ENCODE results near the gene PLK3.

DNA sequence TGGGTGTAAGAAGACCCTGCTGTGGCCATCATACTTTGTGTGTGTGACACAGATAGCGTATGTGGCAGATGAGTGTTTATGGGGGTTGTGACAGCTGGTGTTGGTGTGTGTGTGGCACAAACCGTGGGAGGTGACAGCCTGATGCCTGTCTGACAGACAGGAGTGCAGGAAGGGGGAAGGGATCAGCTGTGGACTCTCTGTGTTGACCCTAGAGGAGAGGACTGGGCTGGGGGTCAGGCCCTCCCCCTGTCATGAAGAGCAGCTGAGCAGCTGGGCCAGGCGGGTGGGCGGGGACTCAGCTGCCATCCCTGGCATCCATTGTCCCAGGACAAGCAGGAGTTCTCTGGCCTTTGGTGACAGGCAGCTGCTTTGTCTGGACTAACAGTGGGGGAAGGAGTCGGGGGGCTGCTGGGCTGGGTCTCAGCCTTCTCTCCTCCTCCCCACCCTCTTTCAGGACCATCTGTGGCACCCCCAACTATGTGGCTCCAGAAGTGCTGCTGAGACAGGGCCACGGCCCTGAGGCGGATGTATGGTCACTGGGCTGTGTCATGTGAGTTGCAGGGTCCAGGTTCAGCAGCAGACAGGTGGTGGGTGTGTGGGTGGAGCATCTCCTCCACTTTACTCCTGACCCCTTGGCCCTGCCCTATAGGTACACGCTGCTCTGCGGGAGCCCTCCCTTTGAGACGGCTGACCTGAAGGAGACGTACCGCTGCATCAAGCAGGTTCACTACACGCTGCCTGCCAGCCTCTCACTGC lies 2.3 kb downstream of the PLK3 start:
- TF ChIP-seq, protein P1, sequence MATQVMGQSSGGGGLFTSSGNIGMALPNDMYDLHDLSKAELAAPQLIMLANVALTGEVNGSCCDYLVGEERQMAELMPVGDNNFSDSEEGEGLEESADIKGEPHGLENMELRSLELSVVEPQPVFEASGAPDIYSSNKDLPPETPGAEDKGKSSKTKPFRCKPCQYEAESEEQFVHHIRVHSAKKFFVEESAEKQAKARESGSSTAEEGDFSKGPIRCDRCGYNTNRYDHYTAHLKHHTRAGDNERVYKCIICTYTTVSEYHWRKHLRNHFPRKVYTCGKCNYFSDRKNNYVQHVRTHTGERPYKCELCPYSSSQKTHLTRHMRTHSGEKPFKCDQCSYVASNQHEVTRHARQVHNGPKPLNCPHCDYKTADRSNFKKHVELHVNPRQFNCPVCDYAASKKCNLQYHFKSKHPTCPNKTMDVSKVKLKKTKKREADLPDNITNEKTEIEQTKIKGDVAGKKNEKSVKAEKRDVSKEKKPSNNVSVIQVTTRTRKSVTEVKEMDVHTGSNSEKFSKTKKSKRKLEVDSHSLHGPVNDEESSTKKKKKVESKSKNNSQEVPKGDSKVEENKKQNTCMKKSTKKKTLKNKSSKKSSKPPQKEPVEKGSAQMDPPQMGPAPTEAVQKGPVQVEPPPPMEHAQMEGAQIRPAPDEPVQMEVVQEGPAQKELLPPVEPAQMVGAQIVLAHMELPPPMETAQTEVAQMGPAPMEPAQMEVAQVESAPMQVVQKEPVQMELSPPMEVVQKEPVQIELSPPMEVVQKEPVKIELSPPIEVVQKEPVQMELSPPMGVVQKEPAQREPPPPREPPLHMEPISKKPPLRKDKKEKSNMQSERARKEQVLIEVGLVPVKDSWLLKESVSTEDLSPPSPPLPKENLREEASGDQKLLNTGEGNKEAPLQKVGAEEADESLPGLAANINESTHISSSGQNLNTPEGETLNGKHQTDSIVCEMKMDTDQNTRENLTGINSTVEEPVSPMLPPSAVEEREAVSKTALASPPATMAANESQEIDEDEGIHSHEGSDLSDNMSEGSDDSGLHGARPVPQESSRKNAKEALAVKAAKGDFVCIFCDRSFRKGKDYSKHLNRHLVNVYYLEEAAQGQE (IDR thresholded peaks at IDR 0.05; ENCODE audit: low read depth, low read length): no peak
- TF ChIP-seq, protein P2, sequence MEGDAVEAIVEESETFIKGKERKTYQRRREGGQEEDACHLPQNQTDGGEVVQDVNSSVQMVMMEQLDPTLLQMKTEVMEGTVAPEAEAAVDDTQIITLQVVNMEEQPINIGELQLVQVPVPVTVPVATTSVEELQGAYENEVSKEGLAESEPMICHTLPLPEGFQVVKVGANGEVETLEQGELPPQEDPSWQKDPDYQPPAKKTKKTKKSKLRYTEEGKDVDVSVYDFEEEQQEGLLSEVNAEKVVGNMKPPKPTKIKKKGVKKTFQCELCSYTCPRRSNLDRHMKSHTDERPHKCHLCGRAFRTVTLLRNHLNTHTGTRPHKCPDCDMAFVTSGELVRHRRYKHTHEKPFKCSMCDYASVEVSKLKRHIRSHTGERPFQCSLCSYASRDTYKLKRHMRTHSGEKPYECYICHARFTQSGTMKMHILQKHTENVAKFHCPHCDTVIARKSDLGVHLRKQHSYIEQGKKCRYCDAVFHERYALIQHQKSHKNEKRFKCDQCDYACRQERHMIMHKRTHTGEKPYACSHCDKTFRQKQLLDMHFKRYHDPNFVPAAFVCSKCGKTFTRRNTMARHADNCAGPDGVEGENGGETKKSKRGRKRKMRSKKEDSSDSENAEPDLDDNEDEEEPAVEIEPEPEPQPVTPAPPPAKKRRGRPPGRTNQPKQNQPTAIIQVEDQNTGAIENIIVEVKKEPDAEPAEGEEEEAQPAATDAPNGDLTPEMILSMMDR (IDR thresholded peaks at IDR 0.05 in 2 of 3, conservative IDR thresholded peaks at IDR 0.05 in 1 of 3; ENCODE audit: control insufficient read depth in 2 of 3, extremely low read depth in 1 of 3, insufficient read depth in 1 of 3, low read depth in 3 of 3, low read length in 3 of 3): no peak

Data from GM12878 (cell line).